Neuronal stem cell (in vitro differentiated cells): ENCODE measurements around the gene CEND1.

Source experiments
- DNase-seq: peaks from one replicate; pipeline ENCODE4 v3.0.0-alpha.2; 2013; ENCODE audit warnings: low spot score
- H2AFZ ChIP-seq: one replicate; pipeline ENCODE4 v1.6.1; 2013; ENCODE audit warnings: mild to moderate bottlenecking, low read length, inconsistent platforms
- H2AK5ac ChIP-seq: 2 replicates; pipeline ENCODE4 v1.6.1; 2013; ENCODE audit warnings: low read depth, mild to moderate bottlenecking, inconsistent platforms, low read length, moderate library complexity, mixed read lengths
- H2BK120ac ChIP-seq: 2 replicates; pipeline ENCODE4 v1.6.1; 2013; ENCODE audit warnings: low read depth, mild to moderate bottlenecking, inconsistent platforms, low read length, moderate library complexity, mixed read lengths
- H2BK12ac ChIP-seq: one replicate; pipeline ENCODE4 v1.6.1; 2013; ENCODE audit warnings: low read length, inconsistent platforms
- H2BK15ac ChIP-seq: 2 replicates; pipeline ENCODE4 v1.6.1; 2013; ENCODE audit warnings: mild to moderate bottlenecking, low read length, inconsistent platforms, mixed read lengths
- H2BK5ac ChIP-seq: one replicate; pipeline ENCODE4 v1.6.1; 2013; ENCODE audit warnings: inconsistent platforms, mild to moderate bottlenecking, low read length, moderate library complexity
- H3K14ac ChIP-seq: one replicate; pipeline ENCODE4 v1.6.1; 2013; ENCODE audit warnings: low read length, inconsistent platforms
- H3K18ac ChIP-seq: 2 replicates; pipeline ENCODE4 v1.6.1; 2013; ENCODE audit warnings: low read length, inconsistent platforms
- H3K23ac ChIP-seq: 2 replicates; pipeline ENCODE4 v1.6.1; 2013; ENCODE audit warnings: low read depth, mild to moderate bottlenecking, mixed read lengths, low read length, inconsistent platforms; ENCODE audit not compliant: poor library complexity
- H3K27ac ChIP-seq: replicated peaks from 3 replicates; pipeline ENCODE4 v1.5.1; 2013; ENCODE audit warnings: low read length, inconsistent platforms
- H3K27me3 ChIP-seq, 3 experiments: 2 replicates each; pipeline ENCODE4 v1.6.1; 2013; ENCODE audit warnings: low read length in 3 of 3, mild to moderate bottlenecking in 2 of 3, inconsistent platforms in 1 of 3, low read depth in 1 of 3, mixed read lengths in 1 of 3, moderate library complexity in 1 of 3; ENCODE audit not compliant: control insufficient read depth in 3 of 3, insufficient read depth in 3 of 3
- H3K36me3 ChIP-seq, 2 donors: replicated peaks in 1 of 2; 2 replicates each; pipeline ENCODE4 v1.6.1; 2013; ENCODE audit warnings: low read length in 2 of 2; ENCODE audit not compliant: control insufficient read depth in 2 of 2, insufficient read depth in 2 of 2
- H3K4ac ChIP-seq: 2 replicates; pipeline ENCODE4 v1.6.1; 2013; ENCODE audit warnings: inconsistent platforms, mild to moderate bottlenecking, low read length, moderate library complexity
- H3K4me1 ChIP-seq, 2 donors: 1 replicate in 1 of 2; 2 replicates in 1 of 2; pipeline ENCODE4 v1.6.1; 2013; ENCODE audit warnings: low read length in 2 of 2, low read depth in 1 of 2; ENCODE audit not compliant: control insufficient read depth in 2 of 2, insufficient read depth in 1 of 2
- H3K4me2 ChIP-seq: one replicate; pipeline ENCODE4 v1.6.1; 2013; ENCODE audit warnings: mild to moderate bottlenecking, low read length, inconsistent platforms; ENCODE audit not compliant: insufficient read depth, poor library complexity, severe bottlenecking
- H3K4me3 ChIP-seq, 2 donors: 2 replicates each; pipeline ENCODE4 v1.5.1; 2013; ENCODE audit warnings: low read length in 2 of 2, mild to moderate bottlenecking in 2 of 2, inconsistent platforms in 1 of 2, moderate library complexity in 1 of 2
- H3K79me1 ChIP-seq: one replicate; pipeline ENCODE4 v1.6.1; 2013; ENCODE audit warnings: low read depth, mild to moderate bottlenecking, inconsistent platforms, low read length, moderate library complexity
- H3K9ac ChIP-seq: one replicate; pipeline ENCODE4 v1.6.1; 2013; ENCODE audit warnings: mild to moderate bottlenecking, low read depth, low read length, inconsistent platforms; ENCODE audit not compliant: poor library complexity
- H3K9me3 ChIP-seq, 2 donors: replicated peaks in 1 of 2; 2 replicates each; pipeline versions ENCODE3 to v1.6.1; 2013; ENCODE audit warnings: low read length in 2 of 2, mild to moderate bottlenecking in 2 of 2, inconsistent platforms in 1 of 2, low read depth in 1 of 2, mixed read lengths in 1 of 2, moderate library complexity in 1 of 2; ENCODE audit not compliant: control insufficient read depth in 2 of 2, insufficient read depth in 1 of 2
- H4K8ac ChIP-seq: one replicate; pipeline ENCODE4 v1.6.1; 2013; ENCODE audit warnings: low read depth, mild to moderate bottlenecking, inconsistent platforms, low read length, moderate library complexity
- H4K91ac ChIP-seq: one replicate; pipeline ENCODE4 v1.6.1; 2013; ENCODE audit warnings: low read length, low read depth, mild to moderate bottlenecking, inconsistent platforms; ENCODE audit not compliant: poor library complexity
- WGBS, 2 donors: extraction: QIAGEN DNeasy Blood & Tissue Kit; methylation state at CpG; one replicate each; pipeline ENCODE4 v1.1.7; 2013; ENCODE audit warnings: missing lambda C conversion rate in 2 of 2, mixed read lengths in 1 of 2; ENCODE audit not compliant: insufficient read length in 2 of 2, insufficient replicate concordance in 1 of 2; ENCODE audit errors: extremely low coverage in 2 of 2; 5-methylcytosine and 5-hydroxymethylcytosine counted together

The CEND1 gene

GRCh38 chr11:777288-778255 is 12.3 kb downstream of the CEND1 start, which contains the start of gene GATD1:
GATD1 (minus strand) TSS chr11:777487; CDS start chr11:777462, 25 bp downstream.
- Histone ChIP-seq H4K91ac (peak within 1 kb of the TSS; percentile 89), H2AFZ (peak within 1 kb of the TSS; percentile 97), H2BK12ac (peak within 1 kb of the TSS; percentile 58), H3K27ac (peak within 1 kb of the TSS; percentile 86), H3K4me1 (peaks cover 6 to 19% of the 10 kb centered on the region in 2 donors), H3K4me3 (peak within 1 kb of the TSS; percentile 61 to 97), H2AK5ac (peak within 1 kb of the TSS; percentile 98), H3K27me3 (no peaks in the 10 kb centered on the region), H3K23ac (peak within 1 kb of the TSS; percentile 99), H3K18ac (peak within 1 kb of the TSS; percentile 99), H3K79me1 (peaks cover 26% of the 10 kb centered on the region), H3K4me2 (peak within 1 kb of the TSS; percentile 93), H2BK120ac (peak within 1 kb of the TSS; percentile 72), H3K4ac (peak within 1 kb of the TSS; percentile 89), H3K14ac (peak within 1 kb of the TSS; percentile 97), H3K36me3 (peaks cover 14 to 46% of the 10 kb centered on the region in 2 donors), H2BK5ac (peak within 1 kb of the TSS; percentile 90), H4K8ac (no peak within 1 kb of the TSS), H2BK15ac (peak within 1 kb of the TSS; percentile 89), H3K9ac (peak within 1 kb of the TSS; percentile 98), H3K9me3 (no peaks in the 10 kb centered on the region)
- WGBS, 2 donors: no CpG with 5 or more reads among the region's 110 CpGs
- peak; percentile 93 for DNase-seq

- WGBS, 2 donors: no CpG with 5 or more reads among the region's 65 CpGs
- Histone ChIP-seq H3K27ac (peak overlapping the region; percentile 86), H3K36me3 (peaks cover 15 to 55% of the 10 kb centered on the region in 2 donors), H3K23ac (peak overlapping the region; percentile 99), H3K27me3 (no peaks in the 10 kb centered on the region), H3K9me3 (no peaks in the 10 kb centered on the region), H3K79me1 (peaks cover 24% of the 10 kb centered on the region), H2AFZ (peak overlapping the region; percentile 97), H3K4me2 (peak overlapping the region; percentile 93), H3K4me3 (peak overlapping the region; percentile 61 to 97), H2BK120ac (peak overlapping the region; percentile 72), H2BK12ac (no peak overlapping the region), H2BK5ac (peak overlapping the region; percentile 90), H2AK5ac (peak overlapping the region; percentile 98), H4K91ac (peak overlapping the region; percentile 89), H4K8ac (no peak overlapping the region), H3K4me1 (peaks cover 8 to 19% of the 10 kb centered on the region in 2 donors), H3K9ac (peak overlapping the region; percentile 98), H3K4ac (peak overlapping the region; percentile 84), H3K18ac (peak overlapping the region; percentile 99), H3K14ac (peak overlapping the region; percentile 90), H2BK15ac (peak overlapping the region; percentile 26)
- DNase-seq: no peak
Measured at GRCh38 chr11:776561-777287, 13.2 kb downstream of the CEND1 start.

GRCh38 chr11:776263-776560 is 13.7 kb downstream of the CEND1 start:
- Histone ChIP-seq H2AK5ac (peak overlapping the region; percentile 98), H3K14ac (no peak overlapping the region), H4K8ac (no peak overlapping the region), H3K4me2 (peak overlapping the region; percentile 93), H2BK5ac (peak overlapping the region; percentile 90), H3K23ac (no peak overlapping the region), H3K9ac (no peak overlapping the region), H4K91ac (no peak overlapping the region), H3K79me1 (peaks cover 26% of the 10 kb centered on the region), H3K4me3 (peak overlapping the region; percentile 61 to 90), H3K18ac (peak overlapping the region; percentile 96), H2AFZ (no peak overlapping the region), H3K9me3 (no peaks in the 10 kb centered on the region), H3K36me3 (peaks cover 15 to 60% of the 10 kb centered on the region in 2 donors), H3K4ac (peak overlapping the region; percentile 84), H2BK120ac (peak overlapping the region; percentile 72), H2BK12ac (no peak overlapping the region), H3K27ac (no peak overlapping the region), H2BK15ac (no peak overlapping the region), H3K4me1 (peaks cover 8 to 19% of the 10 kb centered on the region in 2 donors), H3K27me3 (no peaks in the 10 kb centered on the region)
- no CpG with 5 or more reads among the region's 11 CpGs for WGBS, 2 donors
- DNase-seq: no peak
